Measurements from ENCODE around the gene NGB. TPM values are rescaled to one million over a fixed set of nuclear protein-coding genes. Genes with fewer than 3 reads are reported as not detected.

The NGB gene
- total and polyA plus RNA-seq, 2 donors (not counting 3 experiments of a cell fraction or from before 2014, with no cell fraction given) = not detected

DNA sequence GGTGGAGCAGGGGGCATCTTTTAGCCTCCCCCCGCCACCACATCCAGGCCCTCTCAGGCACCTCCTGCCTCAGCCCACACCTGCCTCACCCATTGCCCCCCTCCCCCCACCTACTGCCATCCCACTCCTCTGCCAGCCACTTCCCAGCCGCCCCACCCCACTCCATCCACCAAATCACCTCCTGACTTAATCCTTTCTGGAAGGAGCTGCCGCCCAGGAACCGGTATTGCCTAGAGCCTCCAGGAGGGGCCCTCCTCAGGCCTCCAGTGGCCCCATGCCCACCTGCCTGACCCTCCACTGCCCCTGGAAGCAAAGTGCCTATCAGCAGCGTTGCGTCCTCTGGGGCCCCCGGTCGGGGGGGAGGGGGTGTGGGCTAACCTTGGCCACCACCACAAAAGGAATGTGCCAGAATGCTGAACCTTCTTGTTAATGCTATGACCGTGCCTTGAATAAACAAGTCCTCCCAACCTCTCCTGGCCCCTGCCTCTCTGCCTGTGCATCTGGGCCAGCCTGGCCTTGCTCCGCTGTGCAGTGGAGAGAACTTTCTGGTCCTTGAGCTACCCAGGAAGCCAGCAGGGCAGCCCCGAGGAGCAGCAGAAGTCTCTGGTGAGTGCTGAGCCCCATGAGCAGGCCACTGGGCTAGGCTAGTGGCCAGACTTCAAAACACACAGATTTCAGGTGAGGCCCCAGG lies 11.8 kb downstream of the NGB start:
- Histone ChIP-seq H3K79me2 (ENCODE audit: control insufficient read depth, insufficient read depth, low read length) (no peaks in the 10 kb centered on the region), H3K36me3 (ENCODE audit: control insufficient read depth in 2 of 2, extremely low read depth in 1 of 2, insufficient read depth in 2 of 2, low read length in 2 of 2) (no peaks in the 10 kb centered on the region), H3K9me1 (replicated peaks; ENCODE audit: control insufficient read depth, extremely low read depth, insufficient read depth, low read length) (no peaks in the 10 kb centered on the region), H3K4me2 (ENCODE audit: insufficient read depth, low read length) (no peak overlapping the region), H3K4me1 (ENCODE audit: control insufficient read depth, extremely low read depth, insufficient read depth, low read length) (no peaks in the 10 kb centered on the region), H3K9me3 (replicated peaks; ENCODE audit: control insufficient read depth, insufficient read depth, low read length) (no peaks in the 10 kb centered on the region), H4K20me1 (replicated peaks; ENCODE audit: control insufficient read depth, extremely low read depth, insufficient read depth, low read length) (no peaks in the 10 kb centered on the region), H3K4me3 (replicated peaks in 1 of 3; ENCODE audit: insufficient read depth in 1 of 3, low read depth in 1 of 3, low read length in 3 of 3) (no peak overlapping the region), H3K9ac (replicated peaks; ENCODE audit: extremely low read depth, insufficient read depth, low read length) (no peak overlapping the region), H2AFZ (ENCODE audit: low read depth, low read length) (no peak overlapping the region), H3K27ac (ENCODE audit: insufficient read depth, low read depth, low read length) (no peak overlapping the region), H3K27me3 (ENCODE audit: control insufficient read depth in 2 of 2, insufficient read depth in 2 of 2, low read length in 2 of 2) (no peaks in the 10 kb centered on the region)
- intact Hi-C loops (cut with micrococcal nuclease) = no loop called here
- no TSS peak for BruUV-seq (replicated peaks)
- dilution Hi-C loops (cut with MboI; ENCODE audit: extremely low pct_ligation_motif_present, low sequenced_read_pairs) = no loop called here
- CTCF ChIA-PET = interaction anchor here (0.6 kb wide), 1 partner anchor 107 kb away, joined by 4 read pairs; no protein-coding TSS in a partner anchor
- DNase-seq (ENCODE audit: low read depth, low spot score) = no peak
- FAIRE-seq = no peak
- no peak for TF ChIP-seq MYC (IDR thresholded peaks at IDR 0.05; ENCODE audit: low read depth, low read length)
- no peak for TF ChIP-seq JUN (IDR thresholded peaks at IDR 0.05; ENCODE audit: borderline replicate concordance, insufficient read depth, insufficient read length, low read depth)
- no peak for TF ChIP-seq EZH2 (IDR thresholded peaks at IDR 0.05; ENCODE audit: borderline replicate concordance, low read depth, low read length, severe bottlenecking)
- TF ChIP-seq, protein P1, sequence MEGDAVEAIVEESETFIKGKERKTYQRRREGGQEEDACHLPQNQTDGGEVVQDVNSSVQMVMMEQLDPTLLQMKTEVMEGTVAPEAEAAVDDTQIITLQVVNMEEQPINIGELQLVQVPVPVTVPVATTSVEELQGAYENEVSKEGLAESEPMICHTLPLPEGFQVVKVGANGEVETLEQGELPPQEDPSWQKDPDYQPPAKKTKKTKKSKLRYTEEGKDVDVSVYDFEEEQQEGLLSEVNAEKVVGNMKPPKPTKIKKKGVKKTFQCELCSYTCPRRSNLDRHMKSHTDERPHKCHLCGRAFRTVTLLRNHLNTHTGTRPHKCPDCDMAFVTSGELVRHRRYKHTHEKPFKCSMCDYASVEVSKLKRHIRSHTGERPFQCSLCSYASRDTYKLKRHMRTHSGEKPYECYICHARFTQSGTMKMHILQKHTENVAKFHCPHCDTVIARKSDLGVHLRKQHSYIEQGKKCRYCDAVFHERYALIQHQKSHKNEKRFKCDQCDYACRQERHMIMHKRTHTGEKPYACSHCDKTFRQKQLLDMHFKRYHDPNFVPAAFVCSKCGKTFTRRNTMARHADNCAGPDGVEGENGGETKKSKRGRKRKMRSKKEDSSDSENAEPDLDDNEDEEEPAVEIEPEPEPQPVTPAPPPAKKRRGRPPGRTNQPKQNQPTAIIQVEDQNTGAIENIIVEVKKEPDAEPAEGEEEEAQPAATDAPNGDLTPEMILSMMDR (IDR thresholded peaks at IDR 0.05; ENCODE audit: extremely low read depth in 1 of 2, insufficient read depth in 1 of 2, low read depth in 1 of 2, low read length in 2 of 2) = no peak
- no peak for TF ChIP-seq POLR2A (IDR thresholded peaks at IDR 0.05; ENCODE audit: low read depth, low read length)
- no peak for TF ChIP-seq GATA2 (IDR thresholded peaks at IDR 0.05; ENCODE audit: insufficient read depth, insufficient read length, low read depth, low read length)
- no peak for TF ChIP-seq POLR2AphosphoS5 (IDR thresholded peaks at IDR 0.05; ENCODE audit: insufficient read depth, low read depth, low read length)
- TF ChIP-seq FOS (IDR thresholded peaks at IDR 0.05; ENCODE audit: borderline replicate concordance, insufficient read depth, low read length) = no peak
- TF ChIP-seq, protein P2, sequence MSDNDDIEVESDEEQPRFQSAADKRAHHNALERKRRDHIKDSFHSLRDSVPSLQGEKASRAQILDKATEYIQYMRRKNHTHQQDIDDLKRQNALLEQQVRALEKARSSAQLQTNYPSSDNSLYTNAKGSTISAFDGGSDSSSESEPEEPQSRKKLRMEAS (IDR thresholded peaks at IDR 0.05; ENCODE audit: insufficient read depth, insufficient read length) = no peak
- POLR2A ChIA-PET = no interaction called here
